ENCODE measurements around the gene CLDN5.
A peak's percentile ranks its signal among the peaks of the same experiment; 100 is the strongest.
"Not testable (repeated sequence)": the region's sequence is repeated elsewhere in the genome, so short reads cannot be mapped to it uniquely, and the experiment has no call there.

Gene CLDN5

DNA sequence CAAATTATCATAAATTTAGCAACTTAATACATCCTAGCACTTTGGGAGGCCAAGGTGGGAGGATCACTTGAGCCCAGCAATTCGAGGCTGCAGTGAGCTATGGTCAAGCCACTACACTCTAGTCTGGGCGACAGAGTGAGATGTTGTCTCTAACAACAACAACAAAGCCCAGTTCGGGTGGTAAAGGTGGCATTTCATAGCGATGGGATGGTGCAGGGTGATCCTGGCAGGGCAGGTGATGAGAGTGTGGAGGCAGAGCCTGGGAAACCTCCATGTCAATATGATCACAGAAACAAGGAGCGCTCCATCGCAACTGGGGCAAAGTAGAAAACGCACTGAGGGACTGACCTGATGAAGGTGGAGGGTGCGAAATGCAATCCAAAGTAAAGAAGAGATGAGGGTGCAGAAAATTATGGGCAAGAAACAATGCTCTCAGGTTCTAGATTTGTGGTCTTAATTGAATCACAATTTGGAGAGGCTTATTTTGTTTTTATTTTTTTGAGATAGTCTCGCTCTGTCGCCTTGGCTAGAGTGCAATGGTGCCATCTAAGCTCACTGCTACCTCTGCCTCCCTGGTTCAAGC lies 32.8 kb upstream of the CLDN5 start:
- no peak for FAIRE-seq
- TF ChIP-seq POLR2A (IDR thresholded peaks at IDR 0.05; ENCODE audit: low read depth, low read length), result no peak

DNA sequence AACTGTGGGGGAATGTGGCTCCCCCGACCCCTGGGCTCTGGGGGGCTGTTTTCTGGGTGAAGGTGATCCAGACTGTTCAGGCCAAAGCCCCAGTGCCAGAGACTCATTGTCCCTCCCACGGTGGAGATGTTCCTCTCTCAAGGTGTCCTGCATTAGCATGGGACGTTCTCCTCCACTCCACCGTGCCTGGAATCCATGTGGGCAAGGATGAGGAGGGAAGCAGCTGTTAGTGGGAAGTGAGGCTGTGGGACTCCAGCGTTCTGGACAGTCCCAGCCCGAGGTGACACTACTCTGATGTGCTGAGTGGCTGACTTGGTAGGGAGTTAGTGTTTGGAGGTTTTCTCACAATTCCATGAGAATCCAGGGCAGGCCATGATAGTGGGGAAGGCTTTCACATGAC lies 31.4 kb upstream of the CLDN5 start:
- TF ChIP-seq POLR2A (IDR thresholded peaks at IDR 0.05; ENCODE audit: low read depth, low read length), result no peak
- FAIRE-seq, result no peak

More for the DNA sequence above, 32.8 kb upstream of the CLDN5 start:
- DNase-seq (ENCODE audit: insufficient read length, low spot score), result no peak

DNA sequence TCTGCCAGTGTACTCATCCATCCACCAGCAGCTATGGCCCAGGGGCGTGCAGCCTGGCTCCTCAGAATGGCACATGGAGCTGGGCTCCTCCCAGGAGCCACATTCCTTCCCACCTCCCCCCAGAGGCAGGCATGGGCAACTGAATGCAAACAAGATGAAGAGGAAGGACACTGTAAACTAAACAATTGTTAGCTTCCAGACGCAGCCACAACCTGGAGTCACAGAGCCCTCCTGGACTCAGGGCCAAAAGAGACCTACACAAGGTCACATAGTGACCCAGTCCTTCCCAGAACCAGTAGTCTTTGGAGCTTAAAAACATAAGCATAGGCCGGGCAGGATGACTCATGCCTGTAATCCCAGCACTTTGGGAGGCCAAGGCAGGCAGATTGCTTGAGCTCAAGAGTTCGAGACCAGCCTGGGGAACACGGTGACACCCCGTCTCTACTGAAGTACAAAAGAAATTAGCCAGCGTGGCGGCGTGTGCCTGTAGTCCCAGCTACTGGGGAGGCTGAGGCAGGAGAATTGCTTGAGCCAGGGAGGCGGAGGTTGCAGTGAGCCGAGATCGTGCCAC lies 30.7 kb upstream of the CLDN5 start:
- DNase-seq (ENCODE audit: insufficient read length, low spot score) (peak; percentile 31), FAIRE-seq (no peak)
- TF ChIP-seq POLR2A (IDR thresholded peaks at IDR 0.05; ENCODE audit: low read depth, low read length), result no peak

More for the DNA sequence above, 31.4 kb upstream of the CLDN5 start:
- no peak for DNase-seq (ENCODE audit: insufficient read length, low spot score)

DNA sequence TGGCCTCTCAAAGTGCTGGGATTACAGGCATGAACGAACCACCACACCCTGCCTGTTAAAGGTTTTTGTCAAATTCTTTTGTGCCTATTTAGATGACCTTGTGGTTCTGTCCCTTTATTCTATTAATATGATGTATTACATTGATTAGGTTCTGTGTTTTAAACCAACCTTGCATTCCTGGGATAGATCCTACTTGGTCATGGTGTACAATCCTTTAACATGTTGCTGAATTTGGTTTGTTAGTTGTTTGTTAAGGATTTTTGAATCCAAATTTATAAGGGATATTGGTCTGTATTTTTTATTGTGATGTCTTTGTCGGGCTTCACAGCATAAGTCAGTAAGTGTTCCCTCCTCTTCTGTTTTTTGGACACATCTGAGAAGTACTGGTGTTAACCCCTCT lies 29.0 kb upstream of the CLDN5 start:
- no peak for TF ChIP-seq POLR2A (IDR thresholded peaks at IDR 0.05; ENCODE audit: low read depth, low read length)
- DNase-seq (ENCODE audit: insufficient read length, low spot score) (no peak), FAIRE-seq (no peak)

DNA sequence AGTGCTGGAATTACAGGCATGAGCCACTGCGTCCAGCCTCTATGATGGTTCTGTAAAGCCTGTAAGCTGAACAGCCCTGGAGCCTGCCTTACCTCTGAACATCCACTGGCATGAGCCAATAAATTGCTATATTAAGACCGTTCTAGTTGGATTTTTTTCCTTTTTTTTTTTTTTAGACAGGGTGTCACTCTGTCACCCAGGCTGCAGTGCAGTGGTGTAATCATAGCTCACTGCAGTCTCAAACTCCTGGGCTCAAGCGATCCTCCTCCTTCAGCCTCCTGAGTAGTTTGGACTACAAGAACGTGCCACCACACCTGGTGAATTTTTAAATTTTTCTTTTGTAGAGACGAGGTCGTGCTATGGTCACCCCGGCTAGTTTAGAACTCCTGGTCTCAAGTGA lies 26.2 kb upstream of the CLDN5 start:
- FAIRE-seq (no peak), DNase-seq (ENCODE audit: insufficient read length, low spot score) (no peak)
- TF ChIP-seq POLR2A (IDR thresholded peaks at IDR 0.05; ENCODE audit: low read depth, low read length), result no peak

DNA sequence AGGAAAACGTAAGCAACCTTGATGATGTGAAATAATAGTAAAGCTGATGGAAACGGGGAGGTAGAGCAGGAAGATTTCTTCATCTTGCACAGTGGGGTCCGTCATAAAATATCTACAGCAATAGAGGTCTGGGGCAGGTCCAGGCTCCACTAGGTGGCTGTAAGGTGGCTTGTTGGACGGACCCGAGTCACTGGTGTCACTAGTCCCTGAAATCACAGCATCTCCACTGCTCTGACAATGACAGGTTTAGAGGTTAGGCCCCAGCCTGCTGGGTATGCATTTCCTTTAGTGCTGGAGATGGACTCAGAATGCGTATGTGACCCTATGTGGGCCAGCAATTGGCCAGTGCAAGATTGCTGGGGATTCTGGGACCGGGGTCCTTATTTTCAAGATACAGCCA lies 25.2 kb upstream of the CLDN5 start:
- TF ChIP-seq POLR2A (IDR thresholded peaks at IDR 0.05; ENCODE audit: low read depth, low read length), result no peak

DNA sequence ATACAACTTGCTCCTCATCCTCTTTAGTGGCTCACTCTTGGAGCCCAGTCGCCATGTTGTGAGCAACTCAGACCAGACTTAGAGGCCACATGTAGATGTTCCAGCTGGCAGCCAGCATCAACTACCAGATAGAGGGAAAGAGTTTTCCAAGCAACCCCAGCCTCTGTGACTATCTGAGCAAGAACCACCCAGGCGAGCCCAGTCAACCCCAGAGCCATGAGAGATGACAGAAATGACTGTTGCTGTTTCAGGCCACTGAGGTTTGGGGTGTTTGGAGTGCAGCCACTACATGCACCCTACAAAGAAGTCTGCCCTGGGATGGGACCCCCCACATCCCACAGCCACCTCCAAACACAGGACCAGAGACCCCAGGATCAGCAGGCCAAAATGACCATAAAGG lies 24.8 kb upstream of the CLDN5 start:
- no peak for TF ChIP-seq POLR2A (IDR thresholded peaks at IDR 0.05; ENCODE audit: low read depth, low read length)
- no peak for FAIRE-seq
- no peak for DNase-seq (ENCODE audit: insufficient read length, low spot score)

More for the DNA sequence above, 25.2 kb upstream of the CLDN5 start:
- FAIRE-seq (no peak), DNase-seq (ENCODE audit: insufficient read length, low spot score) (no peak)

DNA sequence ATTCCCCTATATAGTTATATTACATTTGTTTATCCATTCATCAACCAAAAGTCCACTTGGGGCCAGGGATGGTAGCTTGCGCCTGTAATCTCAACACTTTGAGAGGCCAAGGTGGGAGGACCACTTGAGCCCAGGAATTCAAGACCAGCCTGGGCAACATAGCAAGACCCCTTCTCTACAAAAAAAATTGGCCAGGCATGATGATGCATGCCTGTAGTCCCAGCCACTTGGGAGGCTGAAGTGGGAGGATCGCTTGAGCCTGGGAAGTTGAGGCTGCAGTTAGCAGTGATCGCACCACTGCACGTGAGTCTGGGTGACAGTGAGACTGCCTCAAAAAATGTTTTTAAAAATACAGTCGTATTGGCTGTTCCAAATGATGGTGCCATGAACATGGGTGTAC lies 24.2 kb upstream of the CLDN5 start:
- not testable (repeated sequence) for DNase-seq (ENCODE audit: insufficient read length, low spot score); FAIRE-seq

DNA sequence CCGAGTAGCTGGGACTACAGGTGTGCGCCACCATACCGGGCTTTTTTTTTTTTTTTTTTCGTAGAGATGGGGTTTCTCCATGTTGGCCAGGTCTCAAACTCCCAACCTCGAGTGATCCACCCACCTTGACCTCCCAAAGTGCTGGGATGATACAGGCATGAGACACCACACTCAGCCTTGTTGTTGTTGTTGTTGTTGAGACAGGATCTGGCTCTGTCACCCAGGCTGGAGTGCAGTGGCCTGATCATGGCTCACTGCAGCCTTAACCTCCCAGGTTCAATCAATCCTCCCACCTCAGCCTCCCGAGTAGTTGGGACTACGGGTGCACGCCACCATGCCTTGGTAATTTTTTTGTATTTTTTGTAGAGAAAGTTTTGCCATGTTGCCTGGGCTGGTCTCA lies 23.4 kb upstream of the CLDN5 start:
- DNase-seq (ENCODE audit: insufficient read length, low spot score), result no peak
- no peak for TF ChIP-seq POLR2A (IDR thresholded peaks at IDR 0.05; ENCODE audit: low read depth, low read length)
- FAIRE-seq, result no peak

DNA sequence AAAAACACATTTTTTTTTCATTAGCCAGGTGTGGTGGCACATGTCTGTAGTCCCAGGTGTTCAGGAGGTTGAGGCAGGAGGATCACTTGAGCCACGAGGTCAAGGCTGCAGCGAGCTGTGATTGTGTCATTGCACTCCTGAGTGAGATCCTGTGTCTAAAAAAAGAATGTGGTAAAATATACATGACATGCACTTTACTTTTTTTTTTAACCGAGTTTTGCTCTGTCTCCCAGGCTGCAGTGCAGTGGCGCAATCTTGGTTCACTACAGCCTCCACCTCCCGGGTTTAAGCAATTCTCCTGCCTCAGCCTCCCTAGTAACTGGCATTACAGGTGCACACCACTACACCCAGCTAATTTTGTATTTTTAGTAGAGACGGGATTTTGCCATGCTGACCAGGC lies 22.5 kb upstream of the CLDN5 start:
- FAIRE-seq (no peak), DNase-seq (ENCODE audit: insufficient read length, low spot score) (no peak)
- no peak for TF ChIP-seq POLR2A (IDR thresholded peaks at IDR 0.05; ENCODE audit: low read depth, low read length)

DNA sequence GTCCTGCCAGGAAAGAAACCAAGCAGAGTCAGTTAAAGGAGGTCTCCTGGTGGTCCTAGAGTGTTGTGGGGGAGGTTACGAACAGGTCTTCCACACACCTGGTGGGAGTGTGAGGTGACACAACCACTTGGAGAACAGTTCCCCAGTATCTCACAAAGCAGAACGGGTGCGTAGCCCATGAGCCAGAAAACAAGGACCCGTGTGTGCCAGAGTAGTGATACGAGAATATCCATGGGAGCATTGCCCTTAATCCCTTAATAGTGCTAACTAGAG lies 21.7 kb upstream of the CLDN5 start:
- FAIRE-seq (no peak), DNase-seq (ENCODE audit: insufficient read length, low spot score) (no peak)
- no peak for TF ChIP-seq POLR2A (IDR thresholded peaks at IDR 0.05; ENCODE audit: low read depth, low read length)

DNA sequence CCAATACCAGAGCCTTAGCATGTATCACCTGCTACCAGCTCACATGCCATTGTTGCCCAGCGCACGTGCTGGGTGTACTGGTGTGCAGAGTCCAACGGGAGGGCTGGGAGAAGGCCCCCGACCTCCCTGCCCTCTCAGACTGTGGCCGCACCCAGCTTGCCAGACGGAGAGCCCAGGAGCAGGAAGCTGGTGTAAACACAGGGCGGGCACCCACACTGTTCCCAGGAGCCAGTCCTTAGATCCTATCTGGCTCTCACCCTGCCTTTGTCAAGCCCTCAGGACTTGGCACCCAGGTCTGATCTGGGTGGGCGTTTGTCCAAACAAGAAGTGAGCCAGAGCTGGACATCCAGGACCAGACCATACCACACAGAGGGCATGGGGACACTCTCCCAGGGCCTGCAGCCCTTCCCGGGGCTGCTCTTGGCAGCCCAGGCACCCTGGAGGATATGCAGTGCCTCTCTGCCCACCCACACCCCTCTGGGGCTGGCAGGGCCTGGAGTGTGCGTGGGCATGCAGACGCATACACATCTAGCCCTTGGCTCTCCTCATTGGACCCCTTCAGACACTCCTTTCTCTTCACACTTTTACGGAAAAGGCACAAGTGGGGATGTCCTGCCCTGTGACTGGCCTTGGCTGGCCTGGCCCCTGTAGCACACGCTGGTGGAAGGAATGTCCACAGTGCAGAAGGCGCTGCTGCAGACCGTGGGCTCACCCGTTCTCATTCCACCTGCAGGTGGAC lies 19.9 kb upstream of the CLDN5 start:
- DNase-seq (ENCODE audit: insufficient read length, low spot score) (no peak), FAIRE-seq (no peak)

DNA sequence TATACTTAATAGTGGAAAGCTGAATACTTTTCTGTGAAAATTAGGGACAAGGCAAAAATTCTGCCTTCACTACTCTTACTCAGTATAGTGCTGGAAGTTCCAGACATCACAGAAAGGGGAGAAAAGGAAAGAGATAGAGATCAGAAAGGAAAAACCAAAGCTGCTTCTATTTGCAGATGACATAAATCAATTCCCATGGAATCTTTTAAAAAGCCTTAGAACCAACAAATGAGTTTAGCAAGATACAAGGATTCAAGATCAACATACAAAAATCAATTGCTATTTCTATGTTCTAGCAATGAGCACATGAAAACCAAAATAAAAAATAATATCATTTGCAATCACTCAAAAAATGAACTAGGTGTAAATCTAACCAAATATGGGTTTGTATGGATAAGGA lies 16.2 kb upstream of the CLDN5 start:
- FAIRE-seq (no peak), DNase-seq (ENCODE audit: insufficient read length, low spot score) (no peak)
- TF ChIP-seq POLR2A (IDR thresholded peaks at IDR 0.05; ENCODE audit: low read depth, low read length), result no peak

More for the DNA sequence above, 19.9 kb upstream of the CLDN5 start:
- no peak for TF ChIP-seq POLR2A (IDR thresholded peaks at IDR 0.05; ENCODE audit: low read depth, low read length)

DNA sequence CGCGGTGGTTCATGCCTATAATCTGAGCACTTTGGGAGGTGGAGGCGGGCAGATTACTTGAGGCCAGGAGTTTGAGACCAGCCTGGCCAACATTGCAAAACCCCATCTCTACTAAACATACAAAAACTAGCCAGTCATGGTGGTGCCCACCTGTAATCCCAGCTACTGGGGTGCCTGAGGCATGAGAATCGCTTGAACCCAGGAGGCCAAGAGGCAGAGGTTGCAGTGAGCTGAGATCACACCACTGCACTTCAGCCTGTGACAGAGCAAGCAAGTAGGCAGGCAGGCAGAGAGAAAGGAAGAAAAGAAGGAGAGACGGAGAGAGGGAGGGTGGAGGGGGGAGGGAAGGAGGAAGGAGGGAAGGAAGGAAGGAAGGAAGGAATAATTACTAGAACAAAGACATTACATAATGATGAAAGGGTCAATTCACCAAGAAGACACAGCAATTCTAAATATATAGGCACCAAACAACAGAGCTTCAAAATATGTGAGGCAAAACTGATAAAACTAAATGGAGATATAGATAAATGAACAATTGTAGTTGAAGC lies 13.8 kb upstream of the CLDN5 start:
- TF ChIP-seq POLR2A (IDR thresholded peaks at IDR 0.05; ENCODE audit: low read depth, low read length), result no peak
- no peak for DNase-seq (ENCODE audit: insufficient read length, low spot score)
- FAIRE-seq, result no peak

DNA sequence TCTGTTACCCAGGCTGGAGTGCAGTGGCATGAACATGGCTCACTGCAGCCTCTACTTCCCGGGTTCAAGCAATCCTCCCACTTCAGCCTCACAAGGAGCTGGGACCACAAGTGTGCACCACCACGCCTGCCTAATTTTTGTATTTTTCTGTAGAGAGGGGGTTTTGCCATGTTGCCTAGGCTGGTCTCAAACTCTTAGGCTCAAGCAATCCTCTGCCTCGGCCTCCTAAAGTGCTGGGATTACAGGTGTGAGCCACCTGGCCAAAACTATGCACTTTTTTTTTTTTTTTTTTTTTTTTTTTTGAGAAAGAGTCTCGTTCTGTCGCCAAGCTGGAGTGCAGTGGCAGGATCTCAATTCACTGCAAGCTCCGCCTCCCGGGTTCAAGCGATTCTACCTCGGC lies 12.4 kb upstream of the CLDN5 start:
- FAIRE-seq, result no peak
- TF ChIP-seq POLR2A (IDR thresholded peaks at IDR 0.05; ENCODE audit: low read depth, low read length), result no peak
- no peak for DNase-seq (ENCODE audit: insufficient read length, low spot score)

All from H54 (cell line).